HG03432 (cell line): Measurements from ENCODE around the gene RNASEH2C.
"Not testable (repeated sequence)": the region's sequence is repeated elsewhere in the genome, so short reads cannot be mapped to it uniquely, and the experiment has no call there.

ENCODE experiments used
- ATAC-seq: cut with Tn5 transposase; IDR thresholded peaks from one replicate; pipeline ENCODE4 v1.9.1; 2021; ENCODE audit warnings: mild to moderate bottlenecking, moderate library complexity; ENCODE audit not compliant: unreplicated experiment

The RNASEH2C gene

GRCh38 chr11:65691847-65692246 is 28.8 kb downstream of the RNASEH2C start:
- not testable (repeated sequence) for ATAC-seq

GRCh38 chr11:65685981-65686380 is 34.6 kb downstream of the RNASEH2C start:
- ATAC-seq, result no peak

DNA sequence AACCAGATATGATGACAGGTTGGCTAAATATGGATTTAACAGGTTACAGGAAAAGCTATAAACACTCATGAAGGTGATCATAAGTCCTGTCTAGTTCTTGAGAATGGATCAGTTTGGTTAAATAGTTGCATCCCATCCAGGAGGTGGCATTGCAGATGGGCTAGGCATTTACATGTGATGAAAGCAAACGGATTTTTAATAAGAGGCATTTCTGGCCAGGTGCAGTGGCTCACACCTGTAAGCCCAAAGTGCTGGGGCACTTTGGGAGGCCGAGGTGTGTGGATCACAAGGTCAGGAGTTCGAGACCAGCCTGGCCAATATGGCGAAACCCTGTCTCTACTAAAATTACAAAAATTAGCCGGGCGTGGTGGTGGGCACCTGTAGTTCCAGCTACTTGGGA is 37.1 kb downstream of the RNASEH2C start:
- not testable (repeated sequence) for ATAC-seq

- ATAC-seq, result no peak
Observed at GRCh38 chr11:65680192-65680743, 40.3 kb downstream of the RNASEH2C start.

DNA sequence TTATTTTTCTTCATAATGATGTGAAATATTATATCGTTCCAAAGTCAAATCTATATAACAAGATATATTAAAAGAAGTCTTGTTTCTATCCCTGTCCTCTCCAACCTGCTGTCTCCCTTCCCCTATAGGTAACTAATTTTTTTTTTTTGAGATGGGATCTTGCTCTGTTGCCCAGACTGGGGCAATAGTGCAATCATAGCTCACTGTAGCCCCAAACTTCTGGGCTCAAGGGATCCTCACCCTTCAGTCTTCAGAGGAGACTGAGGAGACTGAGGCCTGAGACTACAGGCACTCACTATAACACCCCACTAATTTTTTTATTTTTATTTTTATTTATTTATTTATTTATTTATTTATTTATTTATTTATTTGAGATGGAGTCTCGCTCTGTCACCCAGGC is 47.6 kb downstream of the RNASEH2C start:
- no peak for ATAC-seq

DNA sequence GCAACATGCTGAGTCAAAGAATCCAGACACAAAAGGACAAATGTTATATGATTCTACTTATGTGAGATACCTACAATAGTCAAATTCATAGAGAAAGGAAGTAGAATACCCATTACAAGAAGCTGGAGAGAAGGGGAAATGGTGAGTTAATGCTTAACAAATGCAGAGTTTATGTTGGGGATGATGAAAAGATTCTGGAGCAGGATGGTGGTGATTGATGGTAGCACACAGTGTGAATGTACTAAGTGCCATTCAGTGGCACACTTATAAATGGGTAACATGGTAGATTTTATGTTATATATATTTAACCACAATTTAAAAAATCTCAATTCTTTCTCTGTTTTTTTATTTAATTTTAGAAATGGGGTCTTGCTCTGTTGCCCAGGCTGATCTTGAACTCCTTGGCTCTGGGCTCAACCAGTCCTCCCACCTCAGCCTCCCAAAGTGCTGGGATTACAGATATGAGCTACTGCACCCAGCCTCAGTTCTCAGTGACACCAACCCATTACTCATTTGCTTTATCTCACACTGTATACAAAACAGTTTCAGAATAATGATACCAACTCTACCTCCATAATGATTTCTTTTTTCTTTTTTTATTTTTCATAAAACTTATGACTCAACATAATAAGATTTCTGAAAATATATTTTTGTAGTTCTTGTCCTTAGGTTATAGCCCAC is 48.3 kb downstream of the RNASEH2C start:
- no peak for ATAC-seq
